ENCODE measurements around the gene LCAT. TPM values are rescaled to one million over a fixed set of nuclear protein-coding genes. Genes with fewer than 3 reads are reported as not detected.
"Not testable (repeated sequence)": the region's sequence is repeated elsewhere in the genome, so short reads cannot be mapped to it uniquely, and the experiment has no call there.

LCAT gene
- total RNA-seq, 1 experiment from 2014 or later = 7.2 TPM

DNA sequence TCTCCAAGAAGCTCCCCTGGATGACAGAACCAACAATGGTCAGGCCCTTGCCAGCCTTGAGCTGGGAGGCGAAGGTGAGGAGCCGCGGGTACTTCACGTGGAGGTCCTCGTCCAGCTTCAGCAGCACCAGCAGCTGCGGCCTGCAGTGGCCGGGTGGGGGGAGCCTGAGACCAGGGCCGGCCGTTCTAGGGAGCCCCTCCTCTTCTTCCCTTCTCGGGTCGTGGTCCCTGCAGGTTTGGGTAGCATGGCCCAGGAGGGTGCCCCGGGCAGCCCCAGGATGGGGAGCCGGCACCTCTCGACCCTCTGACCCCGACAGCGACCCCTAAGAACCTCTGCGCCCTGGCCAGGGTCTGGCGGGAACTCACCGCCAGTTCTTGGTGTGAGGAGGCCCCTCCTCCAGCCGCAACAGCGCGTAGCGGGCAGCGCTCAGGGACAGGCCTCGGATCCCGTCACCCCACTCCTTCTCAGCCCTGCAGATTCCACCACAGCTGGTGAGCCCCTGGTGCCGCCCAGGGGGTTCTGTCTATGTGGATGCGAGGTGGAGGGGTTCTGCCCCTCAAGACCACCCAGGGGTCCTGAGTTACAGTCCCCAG is 3.1 kb upstream of the LCAT start:
- Histone ChIP-seq H3K4me1 (replicated peaks) (no peaks in the 10 kb centered on the region), H3K27ac (no peak overlapping the region), H3K4me3 (no peak overlapping the region), H3K27me3 (replicated peaks) (no peaks in the 10 kb centered on the region), H3K9me3 (replicated peaks) (no peaks in the 10 kb centered on the region), H3K36me3 (peaks cover 100% of the 10 kb centered on the region)
- DNase-seq (ENCODE audit: low read depth in 1 of 2, low spot score in 2 of 2) = no peak

DNA sequence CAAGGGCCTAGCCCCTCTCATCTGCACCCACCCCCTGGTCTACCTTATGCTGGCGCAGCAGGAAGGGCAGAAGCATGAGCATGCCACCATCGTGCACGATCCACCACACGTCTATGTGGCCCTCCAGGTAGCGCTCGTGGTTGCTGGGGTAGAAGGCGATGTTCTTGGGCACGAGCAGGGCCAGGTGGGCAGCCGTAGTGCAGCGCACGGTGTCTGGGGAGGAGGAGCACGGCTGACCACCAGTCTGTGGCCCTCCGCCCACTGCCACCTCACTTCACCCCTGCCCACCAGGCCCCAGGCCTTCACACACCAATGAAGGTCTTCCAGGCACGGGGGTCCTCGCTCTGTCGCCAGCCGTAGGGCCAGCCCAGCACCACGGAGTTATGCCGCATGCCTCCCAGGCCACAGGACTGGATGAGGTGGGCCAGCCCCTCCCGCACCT is 2.2 kb upstream of the LCAT start:
- H3K4me1 ChIP-seq (replicated peaks) = no peaks in the 10 kb centered on the region
- no peak overlapping the region for H3K4me3 ChIP-seq
- DNase-seq (ENCODE audit: low read depth in 1 of 2, low spot score in 2 of 2) = no peak
- peaks cover 100% of the 10 kb centered on the region for H3K36me3 ChIP-seq
- no peak overlapping the region for H3K27ac ChIP-seq
- H3K9me3 ChIP-seq (replicated peaks) = no peaks in the 10 kb centered on the region
- H3K27me3 ChIP-seq (replicated peaks) = no peaks in the 10 kb centered on the region

DNA sequence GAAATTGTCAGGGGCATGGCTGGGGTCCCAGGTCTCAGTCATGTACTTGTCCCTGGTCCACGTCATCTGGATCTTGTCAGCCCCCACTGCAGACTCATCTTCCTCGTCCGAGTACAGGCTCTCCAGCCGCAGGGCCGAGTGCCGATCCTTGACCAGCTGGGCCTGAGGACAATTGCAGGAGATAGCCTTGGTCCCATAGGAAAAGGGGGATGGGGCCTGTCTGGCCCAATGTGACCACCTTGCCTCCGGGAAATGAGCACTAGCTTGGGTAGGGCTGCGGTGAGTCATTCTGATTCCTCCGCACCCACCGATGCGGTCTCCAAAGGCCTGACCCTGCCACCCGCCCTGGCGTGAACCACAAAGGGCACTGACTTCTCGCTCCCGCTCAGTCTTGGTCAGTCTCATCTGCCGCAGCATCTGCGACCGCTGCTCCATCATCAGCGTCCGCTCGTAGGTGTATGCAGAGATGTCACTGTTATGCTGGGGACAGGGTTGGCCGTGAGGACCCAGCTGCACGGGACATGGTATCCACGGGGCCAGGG is 1.5 kb upstream of the LCAT start:
- DNase-seq (ENCODE audit: low read depth in 1 of 2, low spot score in 2 of 2) = no peak
- Histone ChIP-seq H3K36me3 (peaks cover 100% of the 10 kb centered on the region), H3K4me1 (replicated peaks) (no peaks in the 10 kb centered on the region), H3K27me3 (replicated peaks) (no peaks in the 10 kb centered on the region), H3K27ac (no peak overlapping the region), H3K9me3 (replicated peaks) (no peaks in the 10 kb centered on the region), H3K4me3 (no peak overlapping the region)

DNA sequence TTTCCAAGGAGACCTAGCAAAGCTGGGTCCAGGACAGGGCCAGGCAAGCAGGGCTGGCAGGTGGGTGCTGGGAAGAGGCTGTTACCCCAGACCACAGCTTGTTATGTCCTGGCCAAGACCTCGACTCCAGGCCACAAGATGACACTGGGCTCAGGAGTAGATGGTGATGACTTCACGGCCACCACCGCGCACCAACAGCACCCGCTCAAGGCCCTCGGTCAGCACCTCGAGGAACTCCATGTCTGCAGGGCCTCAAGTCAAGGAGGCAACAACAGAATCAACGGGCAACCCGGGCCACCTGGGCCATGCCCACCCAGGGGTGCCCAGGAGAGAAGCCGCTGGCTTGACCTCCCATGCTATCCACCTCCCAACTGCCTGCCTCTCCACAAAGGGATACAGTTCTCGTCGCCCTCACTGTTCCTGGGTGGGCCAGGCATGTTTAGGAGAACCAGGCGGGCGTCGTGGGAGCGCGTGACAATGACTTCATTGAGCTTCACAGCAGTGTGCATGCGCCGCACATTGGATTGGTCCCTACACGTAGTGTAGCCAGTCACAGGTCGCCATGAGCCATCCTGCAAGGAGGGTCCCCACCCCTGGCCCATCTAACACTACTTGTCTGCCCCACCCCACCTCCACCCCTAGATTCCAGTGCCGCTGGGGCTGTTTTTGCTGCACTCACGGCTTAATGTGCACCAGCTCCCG is 921 bp upstream of the LCAT start:
- Histone ChIP-seq H3K9me3 (replicated peaks) (no peaks in the 10 kb centered on the region), H3K36me3 (peaks cover 100% of the 10 kb centered on the region), H3K4me1 (replicated peaks) (no peaks in the 10 kb centered on the region), H3K4me3 (no peak overlapping the region), H3K27ac (no peak overlapping the region), H3K27me3 (replicated peaks) (no peaks in the 10 kb centered on the region)
- DNase-seq (ENCODE audit: low read depth in 1 of 2, low spot score in 2 of 2) = no peak

DNA sequence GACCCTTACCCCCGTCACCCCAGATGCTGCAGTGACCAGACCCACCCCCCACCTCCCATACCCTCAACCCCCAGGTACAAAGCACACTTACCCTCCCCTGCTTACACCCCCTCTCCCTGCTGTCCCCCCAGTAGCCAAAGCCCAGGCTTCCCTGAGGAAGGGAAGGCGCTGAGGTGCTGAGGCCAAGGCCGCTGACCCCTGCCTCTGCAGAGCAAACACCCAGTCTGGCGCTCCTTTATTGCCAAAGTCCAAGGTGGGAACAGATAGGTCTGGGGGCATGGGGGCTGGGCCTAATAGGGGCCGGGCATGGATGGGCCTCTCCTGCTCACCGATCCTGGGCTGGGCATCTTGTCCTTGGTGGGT is 683 bp downstream of the LCAT start:
- H3K4me3 ChIP-seq = no peak overlapping the region
- H3K4me1 ChIP-seq (replicated peaks) = no peaks in the 10 kb centered on the region
- no peaks in the 10 kb centered on the region for H3K27me3 ChIP-seq (replicated peaks)
- DNase-seq (ENCODE audit: low read depth in 1 of 2, low spot score in 2 of 2) = no peak
- peaks cover 94% of the 10 kb centered on the region for H3K36me3 ChIP-seq
- H3K9me3 ChIP-seq (replicated peaks) = no peaks in the 10 kb centered on the region
- H3K27ac ChIP-seq = no peak overlapping the region

DNA sequence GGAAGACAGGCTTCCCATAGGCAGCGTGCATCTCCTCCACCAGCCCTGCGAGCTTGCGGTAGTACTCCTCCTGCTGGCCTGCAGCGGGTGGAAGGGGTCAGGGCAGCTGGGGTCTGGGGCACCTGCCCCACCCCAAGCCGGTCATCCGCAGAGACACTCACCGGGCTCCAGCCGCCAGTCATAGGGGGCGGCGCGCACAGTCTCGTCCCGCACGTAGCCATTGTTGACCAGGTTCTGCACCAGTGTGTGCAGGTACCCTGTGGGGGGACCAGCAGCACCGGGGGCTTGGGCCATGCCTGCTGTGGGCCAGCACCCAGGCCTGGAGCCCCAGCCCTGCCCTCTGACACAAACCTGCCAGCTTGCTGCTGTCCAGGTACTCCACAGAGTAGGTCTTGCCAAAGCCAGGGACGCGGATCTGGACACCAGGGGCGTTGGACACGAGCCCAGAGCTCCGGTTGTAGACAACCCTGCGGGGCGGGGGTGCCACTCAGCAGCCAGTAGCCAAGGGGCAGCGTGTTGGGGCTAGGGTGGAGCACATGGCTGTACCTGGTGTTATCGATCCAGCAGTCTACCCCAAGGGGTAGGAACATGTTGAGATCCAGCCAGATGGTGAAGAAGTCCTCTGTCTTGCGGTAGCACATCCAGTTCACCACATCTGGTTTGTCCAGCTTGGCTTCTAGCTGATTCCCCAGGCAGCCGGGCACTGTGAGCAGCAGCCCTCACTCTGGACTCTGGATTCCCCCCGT is 1.2 kb downstream of the LCAT start:
- Histone ChIP-seq H3K4me1 (replicated peaks) (no peaks in the 10 kb centered on the region), H3K27ac (no peak overlapping the region), H3K9me3 (replicated peaks) (no peaks in the 10 kb centered on the region), H3K27me3 (replicated peaks) (no peaks in the 10 kb centered on the region), H3K36me3 (peaks cover 88% of the 10 kb centered on the region), H3K4me3 (no peak overlapping the region)
- no peak for DNase-seq (ENCODE audit: low read depth in 1 of 2, low spot score in 2 of 2)

DNA sequence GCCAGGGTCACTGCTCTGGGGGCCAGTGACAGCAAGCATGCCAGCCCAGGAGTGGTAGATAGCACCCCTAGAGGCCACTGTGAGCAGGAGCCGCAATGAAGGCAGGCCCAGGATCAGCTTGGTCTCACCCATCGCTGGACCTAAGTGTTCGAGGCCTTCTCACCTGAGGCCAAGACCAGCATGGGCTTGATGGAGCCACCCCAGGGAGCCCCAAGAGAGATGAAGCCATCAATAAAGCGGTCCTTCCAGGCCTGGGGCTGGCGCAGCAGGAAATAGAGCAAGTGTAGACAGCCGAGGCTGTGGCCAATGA is 1.8 kb downstream of the LCAT start:
- Histone ChIP-seq H3K4me1 (replicated peaks) (peaks cover 4% of the 10 kb centered on the region), H3K36me3 (peaks cover 83% of the 10 kb centered on the region), H3K4me3 (no peak overlapping the region), H3K27ac (no peak overlapping the region), H3K27me3 (replicated peaks) (no peaks in the 10 kb centered on the region), H3K9me3 (replicated peaks) (no peaks in the 10 kb centered on the region)
- DNase-seq (ENCODE audit: low read depth in 1 of 2, low spot score in 2 of 2) = peak in 1 of 2 experiments; percentile 39

DNA sequence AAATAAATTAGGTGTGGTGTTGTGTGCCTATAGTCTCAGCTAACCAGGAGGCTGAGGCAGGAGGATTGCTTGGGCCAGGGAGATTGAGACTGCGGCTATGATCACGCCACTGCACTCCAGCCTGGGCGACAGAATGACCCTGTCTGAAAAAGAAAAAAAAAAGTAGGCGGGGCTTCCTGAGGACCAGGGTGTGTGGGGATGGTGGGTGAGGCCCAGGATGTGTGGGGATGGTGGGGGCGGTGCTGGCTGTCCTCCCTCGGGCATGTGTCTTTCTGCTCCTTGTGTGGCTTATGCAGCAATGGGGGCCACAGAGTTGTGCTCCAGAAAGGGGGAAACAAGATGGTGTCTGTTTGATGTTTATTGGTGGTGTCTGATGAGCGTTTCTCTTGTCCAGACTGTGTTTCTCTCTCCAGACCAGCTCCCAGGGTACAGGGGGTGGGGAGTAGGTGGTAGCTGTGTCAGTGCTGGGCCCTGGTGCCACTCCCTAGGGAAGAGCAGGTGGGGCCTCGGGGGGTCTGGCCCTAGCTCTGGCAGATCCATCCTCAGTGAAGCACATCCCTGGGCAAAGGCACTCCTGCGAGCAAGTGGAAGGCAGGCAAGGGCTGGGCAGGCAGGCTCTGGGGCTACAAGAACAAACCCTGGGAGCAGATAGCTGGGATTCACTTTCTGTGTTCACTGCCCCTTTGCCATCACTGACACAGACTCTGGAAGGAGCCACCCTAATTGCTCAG is 2.3 kb downstream of the LCAT start:
- H3K4me3 ChIP-seq = no peak overlapping the region
- H3K9me3 ChIP-seq (replicated peaks) = no peaks in the 10 kb centered on the region
- H3K4me1 ChIP-seq (replicated peaks) = peaks cover 8% of the 10 kb centered on the region
- H3K36me3 ChIP-seq = peaks cover 78% of the 10 kb centered on the region
- DNase-seq (ENCODE audit: low read depth in 1 of 2, low spot score in 2 of 2) = no peak
- H3K27ac ChIP-seq = no peak overlapping the region
- H3K27me3 ChIP-seq (replicated peaks) = no peaks in the 10 kb centered on the region

DNA sequence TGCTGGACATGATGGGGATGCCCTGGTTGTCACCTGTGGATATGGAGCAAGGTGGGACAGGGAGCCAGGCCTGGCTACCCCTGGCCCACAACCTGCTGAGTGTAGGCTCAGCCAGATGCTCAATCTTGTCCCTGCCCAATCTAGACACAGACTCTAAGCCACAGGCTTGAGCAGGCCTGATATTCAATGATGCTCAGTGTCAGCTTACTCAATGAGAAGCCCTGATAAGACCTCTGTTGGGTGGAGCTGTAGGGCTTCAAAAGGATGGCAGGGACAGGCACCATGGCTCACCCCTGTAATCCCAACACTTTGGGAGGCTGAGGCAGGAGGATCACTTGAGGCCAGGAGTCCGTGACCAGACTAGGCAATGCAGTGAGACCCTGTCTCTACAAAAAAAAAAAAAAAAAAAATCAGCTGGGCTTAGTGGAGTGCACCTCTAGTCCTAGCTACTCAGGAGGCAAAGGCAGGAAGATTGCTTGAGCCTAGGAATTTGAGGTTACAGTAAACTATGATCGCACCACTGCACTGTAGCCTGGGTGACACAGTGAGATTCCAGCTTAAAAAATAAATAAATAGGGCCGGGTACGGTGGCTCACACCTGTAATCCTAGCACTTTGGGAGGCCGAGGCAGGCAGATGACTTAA is 3.4 kb downstream of the LCAT start:
- no peak for DNase-seq (ENCODE audit: low read depth in 1 of 2, low spot score in 2 of 2)
- Histone ChIP-seq H3K4me1 (replicated peaks) (peaks cover 12% of the 10 kb centered on the region), H3K9me3 (replicated peaks) (no peaks in the 10 kb centered on the region), H3K27ac (no peak overlapping the region), H3K27me3 (replicated peaks) (no peaks in the 10 kb centered on the region), H3K4me3 (no peak overlapping the region), H3K36me3 (peaks cover 74% of the 10 kb centered on the region)

DNA sequence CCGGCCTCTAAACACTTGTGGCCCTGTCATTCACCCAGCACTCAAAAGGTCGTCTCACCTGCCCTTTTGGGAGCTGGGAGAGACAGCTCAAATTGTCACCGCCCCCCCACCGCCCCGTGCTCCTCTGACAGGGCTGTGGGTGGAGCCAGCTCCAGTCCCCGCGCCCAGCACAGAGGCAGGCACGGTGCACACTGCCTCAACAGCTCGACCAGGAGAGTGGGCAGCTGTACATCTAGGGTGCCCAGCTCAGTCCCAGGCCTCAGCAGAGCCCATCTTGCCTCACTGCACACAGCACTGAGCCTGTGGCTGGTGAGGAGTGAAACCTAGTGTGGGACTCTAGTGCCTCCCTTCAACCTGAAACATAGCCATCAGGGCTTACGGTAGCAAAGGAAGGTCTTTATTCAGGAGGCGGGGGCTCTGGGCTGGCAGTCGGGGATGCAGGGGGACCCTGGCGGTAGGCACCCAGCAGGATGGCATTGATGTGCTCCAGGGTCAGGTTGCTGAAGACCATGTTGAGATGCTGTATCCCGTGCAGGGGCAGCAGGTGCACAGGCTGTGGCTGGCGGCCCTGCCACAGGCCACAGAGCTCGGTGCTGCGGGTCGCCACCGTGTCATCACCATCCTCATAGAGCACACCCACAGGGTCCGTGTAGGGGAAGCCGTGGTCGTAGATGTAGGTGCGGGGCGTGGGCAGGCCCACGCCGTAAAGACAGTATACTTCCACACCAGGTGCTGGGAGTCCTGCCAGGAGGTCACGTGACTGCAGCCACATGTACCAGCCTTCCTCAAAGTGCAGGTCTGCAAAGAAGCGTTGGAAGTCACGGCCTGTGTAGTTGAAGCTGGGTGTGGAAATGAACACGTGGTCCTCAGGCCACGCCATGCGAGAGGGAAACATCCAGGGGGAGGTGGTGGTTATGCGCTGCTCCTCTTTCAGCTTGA is 4.1 kb downstream of the LCAT start:
- Histone ChIP-seq H3K36me3 (peaks cover 74% of the 10 kb centered on the region), H3K9me3 (replicated peaks) (no peaks in the 10 kb centered on the region), H3K27me3 (replicated peaks) (no peaks in the 10 kb centered on the region), H3K4me3 (no peak overlapping the region), H3K4me1 (replicated peaks) (peaks cover 17% of the 10 kb centered on the region), H3K27ac (no peak overlapping the region)
- DNase-seq (ENCODE audit: low read depth in 1 of 2, low spot score in 2 of 2) = no peak

DNA sequence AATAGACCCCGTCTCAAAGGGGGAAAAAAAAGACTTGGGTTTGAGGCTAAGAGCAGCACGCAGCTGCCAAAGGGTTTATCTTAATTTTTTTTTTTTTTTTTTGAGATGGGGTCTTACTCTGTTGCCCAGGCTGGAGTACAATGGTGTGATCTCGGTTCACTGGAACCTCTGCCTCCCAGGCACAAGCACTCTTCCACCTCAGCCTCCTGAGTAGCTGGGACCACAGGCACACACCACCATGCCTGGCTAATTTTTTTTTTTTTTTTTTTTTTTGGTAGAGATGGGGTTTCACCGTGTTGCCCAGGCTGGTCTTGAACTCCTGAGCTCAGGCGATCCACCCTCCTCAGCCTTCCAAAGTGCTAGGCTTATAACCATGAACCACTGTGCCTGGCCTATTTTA is 6.2 kb downstream of the LCAT start:
- not testable (repeated sequence) for H3K27ac ChIP-seq

DNA sequence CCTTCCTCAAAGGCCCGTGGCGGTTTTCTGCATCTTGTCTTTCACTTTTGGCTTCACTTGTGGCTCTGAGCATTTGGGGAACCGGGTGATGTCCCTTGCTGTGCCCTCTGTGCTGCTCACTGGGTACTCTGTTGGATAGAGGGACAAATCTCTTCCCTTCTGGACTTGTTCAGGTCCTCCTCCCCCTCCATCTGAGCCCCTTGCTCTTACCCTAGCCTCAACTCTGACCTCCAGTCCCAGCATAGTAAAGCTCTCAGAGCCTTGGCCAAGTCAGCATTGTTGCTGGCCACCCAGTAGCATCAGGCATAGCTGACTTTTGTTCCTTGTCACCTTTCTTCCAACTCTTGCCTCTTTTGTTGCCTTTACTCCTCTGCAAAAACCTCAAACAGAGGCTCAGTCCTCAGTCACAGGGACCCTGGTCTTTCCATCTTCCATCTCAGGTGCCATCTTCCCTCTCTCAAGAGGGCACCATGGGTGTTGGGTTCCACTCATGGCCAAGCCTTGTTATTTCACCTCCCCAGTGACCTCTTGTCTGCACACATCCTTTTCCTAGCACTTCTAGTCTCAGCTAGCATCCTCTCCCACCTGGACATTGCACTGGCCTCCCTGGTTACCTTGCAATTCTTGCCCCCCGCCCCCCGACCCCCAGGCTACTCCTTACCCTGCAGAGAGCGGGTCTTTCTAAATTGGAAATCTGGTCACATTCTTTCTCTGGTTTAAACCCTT is 6.9 kb downstream of the LCAT start:
- Histone ChIP-seq H3K9me3 (replicated peaks) (no peaks in the 10 kb centered on the region), H3K36me3 (peaks cover 60% of the 10 kb centered on the region), H3K27me3 (replicated peaks) (no peaks in the 10 kb centered on the region), H3K4me3 (peak overlapping the region; percentile 75), H3K4me1 (replicated peaks) (peaks cover 17% of the 10 kb centered on the region), H3K27ac (peak overlapping the region; percentile 80)
- peak in 1 of 2 experiments; percentile 81 for DNase-seq (ENCODE audit: low read depth in 1 of 2, low spot score in 2 of 2)

More for the DNA sequence above, 6.2 kb downstream of the LCAT start:
- H3K9me3 ChIP-seq (replicated peaks); H3K4me3 ChIP-seq; DNase-seq (ENCODE audit: low read depth in 1 of 2, low spot score in 2 of 2); H3K27me3 ChIP-seq (replicated peaks): not testable (repeated sequence)
- Histone ChIP-seq H3K4me1 (replicated peaks) (peaks cover 17% of the 10 kb centered on the region), H3K36me3 (peaks cover 64% of the 10 kb centered on the region)

Measured in SJSA1 (cell line).